HG02610 (cell line): Measurements from ENCODE around the gene TRAK1.
"Not testable (repeated sequence)": the region's sequence is repeated elsewhere in the genome, so short reads cannot be mapped to it uniquely, and the experiment has no call there.

ENCODE experiments used
- ATAC-seq: cut with Tn5 transposase; IDR thresholded peaks from one replicate; pipeline ENCODE4 v1.9.1; 2021; ENCODE audit warnings: mild to moderate bottlenecking, moderate library complexity; ENCODE audit not compliant: unreplicated experiment

TRAK1 gene

GRCh38 chr3:42095540-42095939 is 4.4 kb downstream of the TRAK1 start:
- no peak for ATAC-seq

- ATAC-seq: no peak
Observed at GRCh38 chr3:42096796-42097565, 5.8 kb downstream of the TRAK1 start.

- no peak for ATAC-seq
Observed at GRCh38 chr3:42097566-42097946, 6.4 kb downstream of the TRAK1 start.

- no peak for ATAC-seq
Observed at GRCh38 chr3:42098171-42098570, 7.0 kb downstream of the TRAK1 start.

GRCh38 chr3:42099020-42099765 is 8.0 kb downstream of the TRAK1 start:
- no peak for ATAC-seq

GRCh38 chr3:42101048-42101447 is 9.9 kb downstream of the TRAK1 start:
- no peak for ATAC-seq

GRCh38 chr3:42101481-42101880 is 10.3 kb downstream of the TRAK1 start:
- ATAC-seq: no peak

GRCh38 chr3:42102571-42102970 is 11.4 kb downstream of the TRAK1 start:
- ATAC-seq: peak; percentile 61

GRCh38 chr3:42103921-42104665 is 12.9 kb downstream of the TRAK1 start:
- ATAC-seq: not testable (repeated sequence)

- not testable (repeated sequence) for ATAC-seq
Observed at GRCh38 chr3:42105994-42106393, 14.8 kb downstream of the TRAK1 start.

GRCh38 chr3:42106646-42107045 is 15.5 kb downstream of the TRAK1 start:
- no peak for ATAC-seq

- no peak for ATAC-seq
Observed at GRCh38 chr3:42110631-42111030, 19.5 kb downstream of the TRAK1 start.

GRCh38 chr3:42114130-42114725 is 23.1 kb downstream of the TRAK1 start:
- no peak for ATAC-seq

- ATAC-seq: no peak
Observed at GRCh38 chr3:42115215-42115614, 24.1 kb downstream of the TRAK1 start.

GRCh38 chr3:42115946-42116345 is 24.8 kb downstream of the TRAK1 start:
- no peak for ATAC-seq

- no peak for ATAC-seq
Observed at GRCh38 chr3:42116466-42116865, 25.3 kb downstream of the TRAK1 start.

GRCh38 chr3:42117175-42118008 is 26.2 kb downstream of the TRAK1 start:
- ATAC-seq: no peak

- peak; percentile 70 for ATAC-seq
Observed at GRCh38 chr3:42118762-42119361, 27.7 kb downstream of the TRAK1 start.

GRCh38 chr3:42119561-42120355 is 28.6 kb downstream of the TRAK1 start:
- ATAC-seq: no peak
